Epithelial cell of esophagus (primary cell): ENCODE data around the gene LENEP.

Experiments
- DNase-seq: peaks from one replicate; pipeline ENCODE4 v3.0.0; 2010; ENCODE audit warnings: low read depth
- H3K4me3 ChIP-seq: 2 replicates; pipeline ENCODE4 v1.5.1; 2011; ENCODE audit warnings: mild to moderate bottlenecking, low read length, control low read depth
- CTCF ChIP-seq: IDR thresholded peaks from 2 replicates; pipeline ENCODE4 v1.5.1; 2011; ENCODE audit warnings: low read depth, mild to moderate bottlenecking, low read length, control low read depth, inconsistent platforms; ENCODE audit not compliant: insufficient read depth; ENCODE audit errors: missing control alignments

LENEP gene

GRCh38 chr1:154993572-154994268 lies at the start of gene LENEP:
Gene LENEP (plus strand): TSS chr1:154993586. CDS start chr1:154993608, 22 bp downstream.
- no peak for DNase-seq
- no peak for TF ChIP-seq CTCF
- H3K4me3 ChIP-seq: no peak within 1 kb of the TSS

GRCh38 chr1:154943649-154944400 lies 49.6 kb upstream of the LENEP start:
- H3K4me3 ChIP-seq: no peak overlapping the region
- peak; percentile 88 for TF ChIP-seq CTCF
- DNase-seq: peak; percentile 47

- no peak for TF ChIP-seq CTCF
- no peak overlapping the region for H3K4me3 ChIP-seq
- no peak for DNase-seq
These were observed 48.8 kb upstream of the LENEP start for GRCh38 chr1:154944401-154945159.

GRCh38 chr1:154945160-154945961 lies 48.0 kb upstream of the LENEP start:
- DNase-seq: no peak

GRCh38 chr1:154945962-154946850 lies 47.2 kb upstream of the LENEP start:
- no peak for DNase-seq
- no peak for TF ChIP-seq CTCF
- H3K4me3 ChIP-seq: no peak overlapping the region

More at GRCh38 chr1:154945160-154945961, 48.0 kb upstream of the LENEP start:
- TF ChIP-seq CTCF: no peak
- no peak overlapping the region for H3K4me3 ChIP-seq

- no peak for TF ChIP-seq CTCF
- DNase-seq: no peak
- no peak overlapping the region for H3K4me3 ChIP-seq
These were observed 45.3 kb upstream of the LENEP start for GRCh38 chr1:154948079-154948478.
